ENCODE data around the gene TPSG1.

The TPSG1 gene

DNA sequence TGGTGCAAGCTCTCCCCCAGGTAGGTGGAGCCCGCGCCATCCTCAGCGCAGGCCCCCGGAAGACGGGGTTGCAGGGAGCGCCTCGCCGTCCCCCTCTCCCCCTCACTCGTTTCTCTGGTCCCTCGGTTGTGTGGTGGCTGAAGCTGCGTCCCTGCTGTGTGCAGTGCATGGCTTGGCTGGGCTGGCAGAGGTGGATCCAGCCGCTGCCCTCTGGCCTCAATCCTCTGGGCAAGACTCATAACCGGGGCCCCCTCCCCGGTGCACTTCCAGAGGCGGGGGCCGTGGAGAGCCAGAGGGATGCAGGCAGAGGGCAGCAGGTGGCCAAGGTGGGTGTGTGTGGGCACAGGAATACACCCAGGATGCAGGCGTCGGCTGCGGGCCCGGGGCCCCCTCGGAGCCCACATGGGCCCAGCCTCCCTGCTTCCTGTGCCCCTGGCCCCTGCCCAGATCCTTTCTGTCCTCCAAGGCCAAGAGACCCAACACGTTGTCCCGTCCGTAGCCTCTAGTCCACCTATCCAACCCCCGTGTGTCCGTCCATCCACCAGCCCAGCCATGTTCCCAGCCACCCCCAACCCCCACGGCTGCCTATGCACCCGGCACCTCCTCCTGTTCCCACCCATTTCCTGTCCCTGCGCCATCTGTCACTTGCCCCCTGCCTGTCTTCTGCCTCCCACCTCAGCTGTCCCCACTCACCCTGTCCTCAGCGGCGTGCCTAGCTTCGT lies 9.3 kb downstream of the TPSG1 start:
- Histone ChIP-seq H3K27ac (ENCODE audit: insufficient read depth, low read depth, low read length, poor library complexity, severe bottlenecking) (no peak overlapping the region), H3K4me1 (ENCODE audit: control insufficient read depth, insufficient read depth, low read length) (no peaks in the 10 kb centered on the region), H3K36me3 (ENCODE audit: control insufficient read depth, insufficient read depth, low read length) (peaks cover 18% of the 10 kb centered on the region), H3K9me3 (ENCODE audit: control insufficient read depth, low read length) (no peaks in the 10 kb centered on the region), H3K27me3 (ENCODE audit: control insufficient read depth, insufficient read depth, low read length, poor library complexity, severe bottlenecking) (no peaks in the 10 kb centered on the region), H3K4me3 (ENCODE audit: insufficient read depth, low read depth, low read length) (no peak overlapping the region)
- 92 to 93% methylated on average over 32 of the region's 32 CpGs for WGBS, 2 experiments

DNA sequence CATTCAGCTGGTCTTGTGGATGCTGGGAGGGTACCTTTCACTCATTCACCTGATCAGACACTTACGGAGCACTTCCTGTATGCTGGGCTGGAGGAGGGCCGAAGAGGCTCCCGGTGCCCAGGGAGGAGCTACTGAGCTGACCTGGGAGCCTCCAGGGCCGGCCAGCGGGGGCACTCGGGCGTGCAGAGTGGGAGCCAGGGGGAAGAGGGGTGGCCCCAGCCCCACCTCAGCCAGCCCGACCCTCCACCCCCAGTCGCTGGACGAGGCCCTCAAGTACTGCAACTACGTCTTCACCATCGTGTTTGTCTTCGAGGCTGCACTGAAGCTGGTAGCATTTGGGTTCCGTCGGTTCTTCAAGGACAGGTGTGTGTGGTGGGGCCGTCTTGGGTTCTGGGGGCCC lies 10.3 kb downstream of the TPSG1 start:
- Histone ChIP-seq H3K4me3 (ENCODE audit: insufficient read depth, low read depth, low read length) (no peak overlapping the region), H3K36me3 (ENCODE audit: control insufficient read depth, insufficient read depth, low read length) (peaks cover 18% of the 10 kb centered on the region), H3K27ac (ENCODE audit: insufficient read depth, low read depth, low read length, poor library complexity, severe bottlenecking) (no peak overlapping the region), H3K4me1 (ENCODE audit: control insufficient read depth, insufficient read depth, low read length) (no peaks in the 10 kb centered on the region), H3K9me3 (ENCODE audit: control insufficient read depth, low read length) (no peaks in the 10 kb centered on the region), H3K27me3 (ENCODE audit: control insufficient read depth, insufficient read depth, low read length, poor library complexity, severe bottlenecking) (no peaks in the 10 kb centered on the region)
- WGBS, 2 experiments = 94 to 96% methylated on average over 16 of the region's 16 CpGs

DNA sequence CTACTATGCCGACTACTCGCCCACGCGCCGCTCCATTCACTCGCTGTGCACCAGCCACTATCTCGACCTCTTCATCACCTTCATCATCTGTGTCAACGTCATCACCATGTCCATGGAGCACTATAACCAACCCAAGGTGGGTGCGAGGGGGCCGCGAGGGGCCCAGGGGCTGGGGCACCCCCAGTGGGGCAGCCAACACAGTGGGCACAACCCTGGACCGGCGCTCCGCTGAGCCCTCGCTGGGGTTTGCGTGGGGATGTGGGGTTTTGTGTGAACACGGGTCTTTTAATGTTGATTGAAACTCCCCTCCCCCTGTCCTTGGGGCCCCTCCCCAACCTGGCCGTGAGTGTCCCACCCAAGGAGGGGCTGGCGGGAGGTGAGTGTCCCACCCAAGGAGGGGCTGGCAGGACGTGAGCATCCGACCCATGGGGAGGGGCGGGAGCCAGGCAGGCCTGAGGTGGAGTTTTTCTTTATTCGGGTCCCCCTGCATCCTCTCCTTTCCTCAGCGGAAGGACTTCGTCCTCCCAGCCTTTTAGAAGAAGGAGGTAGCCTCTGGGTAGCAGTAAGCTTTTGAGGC lies 11.2 kb downstream of the TPSG1 start:
- H3K9me3 ChIP-seq (ENCODE audit: control insufficient read depth, low read length) = no peaks in the 10 kb centered on the region
- H3K4me3 ChIP-seq (ENCODE audit: insufficient read depth, low read depth, low read length) = no peak overlapping the region
- no peaks in the 10 kb centered on the region for H3K4me1 ChIP-seq (ENCODE audit: control insufficient read depth, insufficient read depth, low read length)
- no peak overlapping the region for H3K27ac ChIP-seq (ENCODE audit: insufficient read depth, low read depth, low read length, poor library complexity, severe bottlenecking)
- H3K36me3 ChIP-seq (ENCODE audit: control insufficient read depth, insufficient read depth, low read length) = peaks cover 18% of the 10 kb centered on the region
- WGBS, 2 experiments = 93% methylated on average over 25 of the region's 25 CpGs
- no peaks in the 10 kb centered on the region for H3K27me3 ChIP-seq (ENCODE audit: control insufficient read depth, insufficient read depth, low read length, poor library complexity, severe bottlenecking)

DNA sequence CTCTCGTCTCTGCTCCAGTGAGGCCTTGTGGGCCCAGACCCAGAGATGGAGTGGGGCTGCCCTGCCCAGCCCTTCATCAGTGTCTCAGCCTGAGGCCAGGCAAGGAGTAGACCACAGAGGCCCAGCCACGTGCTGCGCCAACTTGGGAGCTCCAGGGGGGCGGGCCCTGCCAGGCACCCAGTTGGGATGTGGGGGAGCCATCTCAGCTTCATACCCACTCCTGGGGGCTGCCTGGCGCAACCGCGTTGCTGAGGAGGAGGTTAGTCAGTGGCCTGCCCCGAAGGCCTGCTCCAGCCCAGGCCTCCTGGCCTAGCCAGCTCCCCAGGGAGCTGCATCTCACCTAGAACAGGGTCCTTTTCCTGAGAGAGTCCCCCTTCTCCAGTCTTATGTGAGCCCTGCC lies 11.8 kb downstream of the TPSG1 start:
- Histone ChIP-seq H3K4me3 (ENCODE audit: insufficient read depth, low read depth, low read length) (no peak overlapping the region), H3K27ac (ENCODE audit: insufficient read depth, low read depth, low read length, poor library complexity, severe bottlenecking) (no peak overlapping the region), H3K36me3 (ENCODE audit: control insufficient read depth, insufficient read depth, low read length) (peaks cover 18% of the 10 kb centered on the region), H3K9me3 (ENCODE audit: control insufficient read depth, low read length) (no peaks in the 10 kb centered on the region), H3K4me1 (ENCODE audit: control insufficient read depth, insufficient read depth, low read length) (no peaks in the 10 kb centered on the region), H3K27me3 (ENCODE audit: control insufficient read depth, insufficient read depth, low read length, poor library complexity, severe bottlenecking) (no peaks in the 10 kb centered on the region)
- WGBS, 2 experiments = 95 to 96% methylated on average over 8 of the region's 8 CpGs

DNA sequence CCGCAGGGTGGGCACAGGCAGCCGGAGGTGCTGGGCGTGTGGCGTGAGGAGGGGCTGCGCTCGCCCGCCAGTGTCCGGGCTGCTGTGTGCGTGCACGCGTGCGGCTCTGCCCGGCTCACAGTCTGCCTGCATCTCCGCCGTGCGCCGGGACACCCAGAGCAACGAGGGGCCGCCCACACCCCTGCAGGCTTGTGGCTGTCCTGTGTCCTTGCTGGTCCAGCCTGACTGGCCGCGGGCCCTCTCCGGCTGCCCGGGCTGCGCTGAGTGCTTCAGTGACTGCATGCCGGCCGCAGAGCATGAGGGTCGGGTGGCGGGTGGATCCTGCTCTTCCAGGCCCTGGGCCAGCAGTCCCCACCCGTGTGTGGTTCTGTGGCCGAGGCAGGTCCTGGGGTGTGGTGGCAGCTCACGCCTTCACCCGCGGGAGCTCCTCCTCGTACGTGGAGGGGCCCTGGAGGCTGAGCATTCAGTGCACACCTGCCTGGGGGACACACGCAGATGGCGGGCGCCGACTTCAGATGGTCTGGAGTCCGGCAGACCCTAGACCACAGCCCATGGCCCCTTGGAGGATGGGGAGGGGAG lies 12.4 kb downstream of the TPSG1 start:
- Histone ChIP-seq H3K4me3 (ENCODE audit: insufficient read depth, low read depth, low read length) (no peak overlapping the region), H3K27ac (ENCODE audit: insufficient read depth, low read depth, low read length, poor library complexity, severe bottlenecking) (no peak overlapping the region), H3K36me3 (ENCODE audit: control insufficient read depth, insufficient read depth, low read length) (peaks cover 18% of the 10 kb centered on the region), H3K9me3 (ENCODE audit: control insufficient read depth, low read length) (no peaks in the 10 kb centered on the region), H3K27me3 (ENCODE audit: control insufficient read depth, insufficient read depth, low read length, poor library complexity, severe bottlenecking) (no peaks in the 10 kb centered on the region), H3K4me1 (ENCODE audit: control insufficient read depth, insufficient read depth, low read length) (no peaks in the 10 kb centered on the region)
- WGBS, 2 experiments = 96 to 97% methylated on average over 40 of the region's 40 CpGs

DNA sequence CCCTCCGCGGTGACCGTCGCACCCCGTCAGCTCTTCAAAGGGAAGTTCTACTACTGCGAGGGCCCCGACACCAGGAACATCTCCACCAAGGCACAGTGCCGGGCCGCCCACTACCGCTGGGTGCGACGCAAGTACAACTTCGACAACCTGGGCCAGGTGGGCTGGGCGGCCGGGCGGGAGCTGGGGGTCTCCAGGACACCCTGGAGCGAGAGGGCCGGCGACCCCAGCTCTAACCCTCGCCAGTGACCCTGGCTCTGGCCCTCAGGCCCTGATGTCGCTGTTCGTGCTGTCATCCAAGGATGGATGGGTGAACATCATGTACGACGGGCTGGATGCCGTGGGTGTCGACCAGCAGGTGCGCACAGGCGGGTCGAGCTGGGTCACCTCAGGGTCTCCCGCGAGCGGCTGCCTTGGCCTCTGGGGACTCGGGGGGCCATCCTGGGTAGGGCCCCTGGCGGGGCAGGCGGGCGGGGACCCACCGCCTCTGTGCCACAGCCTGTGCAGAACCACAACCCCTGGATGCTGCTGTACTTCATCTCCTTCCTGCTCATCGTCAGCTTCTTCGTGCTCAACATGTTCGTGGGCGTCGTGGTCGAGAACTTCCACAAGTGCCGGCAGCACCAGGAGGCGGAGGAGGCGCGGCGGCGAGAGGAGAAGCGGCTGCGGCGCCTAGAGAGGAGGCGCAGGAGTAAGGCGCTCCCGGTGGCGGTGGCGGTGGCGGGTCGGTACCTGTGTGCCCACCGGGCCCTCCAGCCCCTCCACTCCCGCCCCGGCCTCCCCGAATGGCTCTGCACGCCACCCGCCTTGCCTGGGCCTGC lies 13.4 kb downstream of the TPSG1 start:
- H3K27me3 ChIP-seq (ENCODE audit: control insufficient read depth, insufficient read depth, low read length, poor library complexity, severe bottlenecking) = no peaks in the 10 kb centered on the region

DNA sequence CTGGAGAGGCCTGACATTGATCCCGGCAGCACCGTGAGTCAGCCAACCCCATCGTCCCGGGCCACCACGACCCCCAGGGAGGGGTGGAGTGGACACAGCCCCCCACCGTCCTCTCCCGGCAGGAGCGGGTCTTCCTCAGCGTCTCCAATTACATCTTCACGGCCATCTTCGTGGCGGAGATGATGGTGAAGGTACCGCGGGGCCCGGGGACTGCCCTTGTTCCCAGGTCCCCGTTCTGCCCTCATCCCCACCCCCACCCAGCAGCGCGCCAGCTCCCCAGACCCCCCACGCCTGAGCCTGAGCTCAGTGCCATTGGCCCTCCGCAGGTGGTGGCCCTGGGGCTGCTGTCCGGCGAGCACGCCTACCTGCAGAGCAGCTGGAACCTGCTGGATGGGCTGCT lies 14.6 kb downstream of the TPSG1 start:
- H3K9me3 ChIP-seq (ENCODE audit: control insufficient read depth, low read length) = no peaks in the 10 kb centered on the region

More for the DNA sequence above, 13.4 kb downstream of the TPSG1 start:
- Histone ChIP-seq H3K36me3 (ENCODE audit: control insufficient read depth, insufficient read depth, low read length) (peaks cover 18% of the 10 kb centered on the region), H3K4me3 (ENCODE audit: insufficient read depth, low read depth, low read length) (no peak overlapping the region), H3K27ac (ENCODE audit: insufficient read depth, low read depth, low read length, poor library complexity, severe bottlenecking) (no peak overlapping the region), H3K9me3 (ENCODE audit: control insufficient read depth, low read length) (no peaks in the 10 kb centered on the region), H3K4me1 (ENCODE audit: control insufficient read depth, insufficient read depth, low read length) (no peaks in the 10 kb centered on the region)
- WGBS, 2 experiments = 96 to 97% methylated on average over 65 of the region's 65 CpGs

DNA sequence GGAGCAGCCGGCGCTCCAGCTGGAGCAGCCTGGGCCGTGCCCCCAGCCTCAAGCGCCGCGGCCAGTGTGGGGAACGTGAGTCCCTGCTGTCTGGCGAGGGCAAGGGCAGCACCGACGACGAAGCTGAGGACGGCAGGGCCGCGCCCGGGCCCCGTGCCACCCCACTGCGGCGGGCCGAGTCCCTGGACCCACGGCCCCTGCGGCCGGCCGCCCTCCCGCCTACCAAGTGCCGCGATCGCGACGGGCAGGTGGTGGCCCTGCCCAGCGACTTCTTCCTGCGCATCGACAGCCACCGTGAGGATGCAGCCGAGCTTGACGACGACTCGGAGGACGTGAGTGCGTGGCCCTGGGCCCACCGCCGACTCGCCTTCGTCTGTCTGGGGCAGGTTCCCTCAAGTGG lies 16.0 kb downstream of the TPSG1 start:
- H3K27ac ChIP-seq (ENCODE audit: insufficient read depth, low read depth, low read length, poor library complexity, severe bottlenecking) = no peak overlapping the region
- H3K4me1 ChIP-seq (ENCODE audit: control insufficient read depth, insufficient read depth, low read length) = no peaks in the 10 kb centered on the region
- H3K4me3 ChIP-seq (ENCODE audit: insufficient read depth, low read depth, low read length) = no peak overlapping the region
- peaks cover 11% of the 10 kb centered on the region for H3K36me3 ChIP-seq (ENCODE audit: control insufficient read depth, insufficient read depth, low read length)
- H3K9me3 ChIP-seq (ENCODE audit: control insufficient read depth, low read length) = no peaks in the 10 kb centered on the region
- no peaks in the 10 kb centered on the region for H3K27me3 ChIP-seq (ENCODE audit: control insufficient read depth, insufficient read depth, low read length, poor library complexity, severe bottlenecking)
- WGBS, 2 experiments = 95 to 96% methylated on average over 43 of the region's 43 CpGs

More for the DNA sequence above, 14.6 kb downstream of the TPSG1 start:
- Histone ChIP-seq H3K4me3 (ENCODE audit: insufficient read depth, low read depth, low read length) (no peak overlapping the region), H3K36me3 (ENCODE audit: control insufficient read depth, insufficient read depth, low read length) (peaks cover 18% of the 10 kb centered on the region), H3K27ac (ENCODE audit: insufficient read depth, low read depth, low read length, poor library complexity, severe bottlenecking) (no peak overlapping the region), H3K4me1 (ENCODE audit: control insufficient read depth, insufficient read depth, low read length) (no peaks in the 10 kb centered on the region), H3K27me3 (ENCODE audit: control insufficient read depth, insufficient read depth, low read length, poor library complexity, severe bottlenecking) (no peaks in the 10 kb centered on the region)
- 95% methylated on average over 22 to 23 of the region's 23 CpGs for WGBS, 2 experiments

DNA sequence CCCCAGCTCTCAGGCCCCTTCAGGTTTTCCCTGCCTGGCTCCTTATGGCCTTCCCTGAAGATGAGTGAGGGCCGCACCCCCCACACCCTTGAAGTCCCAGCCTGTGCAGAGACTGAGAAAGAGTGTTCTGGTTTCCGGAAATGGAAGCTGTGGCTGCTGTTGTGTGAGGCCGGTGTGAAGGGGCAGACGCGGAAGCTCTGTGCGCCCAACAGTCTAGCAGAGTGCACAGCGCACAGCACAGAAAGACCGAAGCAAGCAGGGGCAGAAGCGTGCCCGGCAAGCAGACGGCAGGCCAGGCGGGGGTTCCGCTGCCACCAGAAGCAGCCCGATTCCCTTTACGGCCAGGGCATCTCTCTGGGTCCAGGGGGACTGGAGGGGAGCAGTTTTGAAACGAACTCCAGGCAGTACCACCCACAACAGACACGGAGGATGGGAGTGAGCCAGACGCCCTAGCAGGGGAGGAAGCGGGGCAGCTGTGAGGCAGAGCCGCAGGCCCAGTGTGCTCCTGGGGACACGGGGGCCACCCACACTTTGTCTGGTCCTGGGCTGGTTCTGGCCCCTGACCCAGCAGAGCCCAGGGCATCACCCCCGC lies 16.7 kb downstream of the TPSG1 start:
- no peaks in the 10 kb centered on the region for H3K9me3 ChIP-seq (ENCODE audit: control insufficient read depth, low read length)
- H3K4me1 ChIP-seq (ENCODE audit: control insufficient read depth, insufficient read depth, low read length) = no peaks in the 10 kb centered on the region
- no peaks in the 10 kb centered on the region for H3K27me3 ChIP-seq (ENCODE audit: control insufficient read depth, insufficient read depth, low read length, poor library complexity, severe bottlenecking)
- 95% methylated on average over 22 of the region's 22 CpGs for WGBS, 2 experiments
- no peak overlapping the region for H3K27ac ChIP-seq (ENCODE audit: insufficient read depth, low read depth, low read length, poor library complexity, severe bottlenecking)
- H3K4me3 ChIP-seq (ENCODE audit: insufficient read depth, low read depth, low read length) = no peak overlapping the region
- peaks cover 10% of the 10 kb centered on the region for H3K36me3 ChIP-seq (ENCODE audit: control insufficient read depth, insufficient read depth, low read length)

DNA sequence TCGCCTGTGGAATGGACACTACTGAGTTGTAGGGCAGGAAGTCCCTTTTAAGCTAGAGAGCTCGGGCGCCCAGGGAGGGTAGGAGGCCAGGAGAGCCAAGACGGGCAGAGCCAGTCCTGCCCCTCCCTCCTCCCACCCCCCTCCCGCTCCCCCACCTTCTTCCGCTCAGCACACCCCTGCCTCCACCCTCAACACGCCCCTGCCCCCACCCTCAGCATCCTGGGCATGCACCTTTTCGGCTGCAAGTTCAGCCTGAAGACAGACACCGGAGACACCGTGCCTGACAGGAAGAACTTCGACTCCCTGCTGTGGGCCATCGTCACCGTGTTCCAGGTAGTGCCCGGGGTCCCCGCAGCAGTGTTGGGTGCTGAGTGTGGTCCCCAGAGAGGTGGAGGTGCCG lies 18.3 kb downstream of the TPSG1 start:
- Histone ChIP-seq H3K27me3 (ENCODE audit: control insufficient read depth, insufficient read depth, low read length, poor library complexity, severe bottlenecking) (no peaks in the 10 kb centered on the region), H3K4me1 (ENCODE audit: control insufficient read depth, insufficient read depth, low read length) (no peaks in the 10 kb centered on the region), H3K36me3 (ENCODE audit: control insufficient read depth, insufficient read depth, low read length) (peaks cover 6% of the 10 kb centered on the region), H3K4me3 (ENCODE audit: insufficient read depth, low read depth, low read length) (no peak overlapping the region), H3K9me3 (ENCODE audit: control insufficient read depth, low read length) (no peaks in the 10 kb centered on the region), H3K27ac (ENCODE audit: insufficient read depth, low read depth, low read length, poor library complexity, severe bottlenecking) (no peak overlapping the region)
- WGBS, 2 experiments = 92 to 94% methylated on average over 14 to 16 of the region's 16 CpGs

Measured in ectodermal cell (in vitro differentiated cells).